Activated naive CD4-positive, alpha-beta T cell treated with anti-CD3 and anti-CD28 coated beads, Interleukin-2, amount 10 ng/mL, durations not matched to agents 5 hours and 36 hours (primary cell): ENCODE measurements around the gene SETDB2. TPM values are rescaled to one million over a fixed set of nuclear protein-coding genes. Genes with fewer than 3 reads are reported as not detected.

Experiments used
- total RNA-seq, 2 experiments: library from RNA; stranded (reverse); gene quantifications; one replicate each; pipeline ENCODE4 v1.2.3, GENCODE V29; 2021

The SETDB2 gene
- 10 to 100 TPM; 15.8 to 16.1 TPM for total RNA-seq

GRCh38 chr13:49443704-49444523 is at the start of gene SETDB2, which contains the start of gene CAB39L:
SETDB2 (plus strand) TSS chr13:49444274; CDS start chr13:49451894, 7,620 bp downstream.
CAB39L (minus strand) TSS chr13:49444064; CDS start chr13:49382910, 61,154 bp downstream.

DNA sequence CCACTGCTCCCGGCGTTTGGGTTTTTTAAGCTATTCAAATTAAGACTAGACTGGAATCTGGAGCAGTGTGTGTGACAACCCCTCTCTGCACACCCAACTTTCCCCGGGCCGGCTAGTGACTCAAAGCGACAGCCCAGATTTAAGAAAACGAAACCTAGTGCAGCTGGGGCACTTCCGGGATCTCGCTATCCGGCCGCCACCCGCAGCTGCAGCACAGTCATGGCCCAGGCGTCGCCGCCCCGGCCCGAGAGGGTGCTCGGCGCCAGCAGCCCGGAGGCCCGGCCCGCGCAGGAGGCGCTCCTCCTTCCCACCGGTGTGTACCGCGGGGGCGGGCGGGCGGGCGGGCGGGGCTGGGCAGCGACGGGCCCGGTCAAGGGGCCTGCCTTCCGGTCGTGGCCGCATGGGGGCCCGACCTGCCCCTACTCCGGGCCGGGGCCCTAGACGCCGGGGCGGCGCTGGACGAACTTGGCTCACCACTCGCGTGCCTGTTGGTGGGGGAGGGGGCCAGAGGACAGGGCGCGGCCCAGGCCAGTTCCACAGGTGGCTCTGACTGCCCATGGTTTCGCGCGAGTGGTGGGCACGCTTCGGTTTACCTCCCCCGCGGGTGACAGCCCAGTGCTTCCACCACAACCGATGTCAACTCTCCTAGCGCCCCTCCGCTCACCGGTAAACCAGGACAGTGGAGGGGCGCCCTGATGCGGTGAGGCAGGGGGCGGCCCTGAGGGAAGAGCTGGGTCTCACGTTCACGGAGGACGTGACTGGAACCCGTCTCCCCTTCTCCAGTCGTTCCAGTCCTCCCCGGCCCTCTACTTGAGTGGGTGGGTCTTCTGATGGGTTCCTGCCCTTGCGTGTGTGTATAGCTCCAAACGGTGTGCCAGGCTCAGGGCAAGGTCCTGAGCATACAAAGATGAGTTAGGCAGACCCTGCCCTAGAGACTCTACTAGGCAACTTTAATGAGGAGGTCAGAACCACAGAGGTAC is 52.0 kb downstream of the SETDB2 start, which contains the start of gene PHF11:
Gene PHF11, plus strand, starts transcription at position 171 of the 980 bp plus-strand sequence. Its CDS starts 49 bp downstream, at position 220.

Other genes with a start within 250 kb of the SETDB2 start
- not detected for gene MLNR, start 223.9 kb upstream of the SETDB2 start, total RNA-seq
- gene CDADC1, start 196.3 kb upstream of the SETDB2 start, total RNA-seq, result 10 to 100 TPM; 10.6 to 11.9 TPM
- 1 to 10 TPM; 2.5 to 3.5 TPM for gene CAB39L, start 210 bp upstream of the SETDB2 start, total RNA-seq
- 10 to 100 TPM; 90.6 to 99.1 TPM for gene PHF11, start 51.7 kb downstream of the SETDB2 start, total RNA-seq
- gene RCBTB1, start 141.3 kb downstream of the SETDB2 start, total RNA-seq, result 10 to 100 TPM; 18.9 to 19.1 TPM
- 1 to 10 TPM; 1.7 to 2.0 TPM for gene ARL11, start 184.2 kb downstream of the SETDB2 start, total RNA-seq
- gene EBPL, start 247.2 kb downstream of the SETDB2 start, total RNA-seq, result 10 to 100 TPM; 26.6 to 28.3 TPM